Hepatocyte (in vitro differentiated cells): ENCODE data around the gene LACC1.

Experiments used
- EZH2 ChIP-seq: fragments of 200-600 bp; sonication (generic); IDR thresholded peaks from 2 replicates; pipeline ENCODE4 v1.6.1; 2016; ENCODE audit warnings: antibody characterized with exemption, mild to moderate bottlenecking, borderline replicate concordance
- TF ChIP-seq, protein P1 (sequence below): fragments of 200-600 bp; sonication (generic); IDR thresholded peaks from 2 replicates; pipeline ENCODE4 v1.5.1; 2016; ENCODE audit warnings: antibody characterized with exemption, mild to moderate bottlenecking; ENCODE audit not compliant: poor library complexity

DNA sequence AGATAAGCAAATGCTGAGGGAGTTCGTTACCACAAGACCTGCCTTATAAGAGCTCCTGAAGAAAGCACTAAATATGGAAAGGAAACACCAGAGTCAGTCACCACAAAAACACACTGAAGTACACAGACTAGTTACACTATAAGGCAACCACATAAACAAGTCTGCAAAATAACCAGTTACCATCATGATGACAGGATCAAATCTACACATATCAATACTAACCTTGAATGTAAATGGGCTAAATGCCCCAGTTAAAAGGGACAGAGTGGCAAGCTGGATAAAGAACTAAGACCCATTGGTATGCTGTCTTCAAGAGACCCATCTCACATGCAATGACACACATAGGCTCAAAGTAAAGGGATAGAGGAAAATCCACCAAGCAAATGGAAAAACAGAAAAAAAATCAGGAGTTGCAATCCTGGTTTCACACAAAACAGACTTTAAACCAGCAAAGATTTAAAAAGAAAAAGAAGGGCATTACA is 26.7 kb upstream of the LACC1 start:
- TF ChIP-seq, protein P1, sequence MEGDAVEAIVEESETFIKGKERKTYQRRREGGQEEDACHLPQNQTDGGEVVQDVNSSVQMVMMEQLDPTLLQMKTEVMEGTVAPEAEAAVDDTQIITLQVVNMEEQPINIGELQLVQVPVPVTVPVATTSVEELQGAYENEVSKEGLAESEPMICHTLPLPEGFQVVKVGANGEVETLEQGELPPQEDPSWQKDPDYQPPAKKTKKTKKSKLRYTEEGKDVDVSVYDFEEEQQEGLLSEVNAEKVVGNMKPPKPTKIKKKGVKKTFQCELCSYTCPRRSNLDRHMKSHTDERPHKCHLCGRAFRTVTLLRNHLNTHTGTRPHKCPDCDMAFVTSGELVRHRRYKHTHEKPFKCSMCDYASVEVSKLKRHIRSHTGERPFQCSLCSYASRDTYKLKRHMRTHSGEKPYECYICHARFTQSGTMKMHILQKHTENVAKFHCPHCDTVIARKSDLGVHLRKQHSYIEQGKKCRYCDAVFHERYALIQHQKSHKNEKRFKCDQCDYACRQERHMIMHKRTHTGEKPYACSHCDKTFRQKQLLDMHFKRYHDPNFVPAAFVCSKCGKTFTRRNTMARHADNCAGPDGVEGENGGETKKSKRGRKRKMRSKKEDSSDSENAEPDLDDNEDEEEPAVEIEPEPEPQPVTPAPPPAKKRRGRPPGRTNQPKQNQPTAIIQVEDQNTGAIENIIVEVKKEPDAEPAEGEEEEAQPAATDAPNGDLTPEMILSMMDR = no peak
- no peak for TF ChIP-seq EZH2
